ENCODE measurements around the gene NGF.

The NGF gene

GRCh38 chr1:115277276-115277675 is 60.8 kb downstream of the NGF start:
- DNase-seq = no peak

GRCh38 chr1:115275216-115275615 is 62.8 kb downstream of the NGF start:
- no peak for DNase-seq

GRCh38 chr1:115274467-115274866 is 63.6 kb downstream of the NGF start:
- no peak for DNase-seq

- DNase-seq = no peak
These were observed 71.2 kb downstream of the NGF start for GRCh38 chr1:115266729-115267421.

GRCh38 chr1:115265099-115265498 is 73.0 kb downstream of the NGF start:
- DNase-seq = no peak

GRCh38 chr1:115262886-115263285 is 75.2 kb downstream of the NGF start:
- no peak for DNase-seq

- no peak for DNase-seq
These were observed 76.6 kb downstream of the NGF start for GRCh38 chr1:115261496-115261895.

- DNase-seq = no peak
These were observed 79.7 kb downstream of the NGF start for GRCh38 chr1:115258302-115258866.

GRCh38 chr1:115257591-115257990 is 80.5 kb downstream of the NGF start:
- no peak for DNase-seq

- DNase-seq = no peak
These were observed 82.9 kb downstream of the NGF start for GRCh38 chr1:115255154-115255553.

GRCh38 chr1:115252585-115252984 is 85.5 kb downstream of the NGF start:
- no peak for DNase-seq

GRCh38 chr1:115251856-115252255 is 86.2 kb downstream of the NGF start:
- no peak for DNase-seq

- DNase-seq = no peak
These were observed 86.7 kb downstream of the NGF start for GRCh38 chr1:115251340-115251748.

- DNase-seq = no peak
These were observed 91.5 kb downstream of the NGF start for GRCh38 chr1:115246526-115246925.

- no peak for DNase-seq
These were observed 92.8 kb downstream of the NGF start for GRCh38 chr1:115245227-115245626.

- DNase-seq = no peak
These were observed 95.5 kb downstream of the NGF start for GRCh38 chr1:115242543-115242942.

GRCh38 chr1:115241309-115241708 is 96.7 kb downstream of the NGF start:
- no peak for DNase-seq

- DNase-seq = no peak
These were observed 97.8 kb downstream of the NGF start for GRCh38 chr1:115240297-115240696.

- DNase-seq = no peak
These were observed 98.6 kb downstream of the NGF start for GRCh38 chr1:115239426-115239825.

- no peak for DNase-seq
These were observed 99.0 kb downstream of the NGF start for GRCh38 chr1:115239148-115239422.

GRCh38 chr1:115238336-115239147 is 99.5 kb downstream of the NGF start:
- DNase-seq = no peak

- DNase-seq = no peak
These were observed 100.5 kb downstream of the NGF start for GRCh38 chr1:115237507-115237906.

GRCh38 chr1:115237023-115237422 is 101.0 kb downstream of the NGF start:
- DNase-seq = no peak

All from CD4-positive, alpha-beta T cell treated with Interferon gamma for 1 hour (primary cell).